ENCODE results near the gene ANGEL1.

The ANGEL1 gene

GRCh38 chr14:76820700-76821099 lies 8.0 kb upstream of the ANGEL1 start:
- no peak for DNase-seq (ENCODE audit: low spot score)

- no peak for DNase-seq (ENCODE audit: low spot score)
Observed at GRCh38 chr14:76814726-76815645, 2.3 kb upstream of the ANGEL1 start.

DNA sequence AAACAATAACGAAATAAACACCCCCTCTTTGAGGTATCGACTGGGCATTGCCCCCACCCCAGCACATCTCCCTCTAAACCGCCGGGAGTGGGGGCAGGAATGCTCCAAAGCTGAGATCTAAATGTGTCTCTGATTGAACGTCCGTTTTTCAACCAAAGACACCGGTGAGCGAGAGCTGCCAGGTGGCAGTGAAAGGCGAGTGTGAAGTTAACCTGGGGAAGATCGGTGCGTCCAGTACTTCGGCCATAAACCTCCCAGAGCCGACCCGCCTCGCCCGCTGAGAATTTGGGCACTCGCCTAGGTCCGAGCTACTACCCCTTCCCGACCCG lies 625 bp downstream of the ANGEL1 start:
- no peak for DNase-seq (ENCODE audit: low spot score)

DNA sequence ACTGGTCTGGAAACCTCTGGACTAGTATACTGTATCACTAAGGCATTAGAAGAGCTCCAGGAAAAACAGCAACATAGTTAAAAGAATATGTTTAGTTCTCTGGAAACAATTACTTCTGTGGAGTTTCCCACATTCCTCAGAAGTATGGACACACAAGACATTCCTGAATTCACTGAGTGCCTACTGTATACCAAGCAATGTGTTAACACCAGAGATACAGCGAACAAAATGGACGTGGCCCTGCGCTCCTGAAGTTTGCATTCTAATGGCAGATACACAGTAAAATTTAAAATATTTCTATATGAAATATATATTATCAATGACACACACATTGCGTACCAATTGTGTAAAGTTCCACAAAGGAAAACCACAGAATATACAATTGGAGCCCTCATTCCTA lies 1.1 kb downstream of the ANGEL1 start:
- no peak for DNase-seq (ENCODE audit: low spot score)

GRCh38 chr14:76810953-76811400 lies 1.7 kb downstream of the ANGEL1 start:
- DNase-seq (ENCODE audit: low spot score): peak; percentile 35

- no peak for DNase-seq (ENCODE audit: low spot score)
Observed at GRCh38 chr14:76810525-76810924, 2.2 kb downstream of the ANGEL1 start.

DNA sequence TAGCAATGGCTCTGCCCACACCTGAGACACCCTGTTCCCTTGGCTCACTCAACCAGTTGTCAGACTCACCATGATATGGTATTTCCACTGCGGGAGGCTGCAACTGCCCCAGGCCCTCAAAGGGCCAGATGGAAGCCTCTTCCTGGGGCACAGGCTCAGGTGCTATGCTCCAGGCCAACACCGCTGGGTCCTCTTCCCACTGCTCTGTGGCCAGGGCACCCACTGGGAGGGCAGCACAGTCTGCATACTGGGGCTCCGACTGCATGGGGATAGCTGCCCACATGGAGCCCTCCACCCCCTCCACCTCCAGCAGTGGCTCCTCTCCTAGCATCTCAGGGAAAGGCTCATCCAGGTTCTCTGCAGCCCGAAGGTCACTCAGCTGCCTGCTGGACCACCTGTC lies 3.7 kb downstream of the ANGEL1 start:
- DNase-seq (ENCODE audit: low spot score): no peak

DNA sequence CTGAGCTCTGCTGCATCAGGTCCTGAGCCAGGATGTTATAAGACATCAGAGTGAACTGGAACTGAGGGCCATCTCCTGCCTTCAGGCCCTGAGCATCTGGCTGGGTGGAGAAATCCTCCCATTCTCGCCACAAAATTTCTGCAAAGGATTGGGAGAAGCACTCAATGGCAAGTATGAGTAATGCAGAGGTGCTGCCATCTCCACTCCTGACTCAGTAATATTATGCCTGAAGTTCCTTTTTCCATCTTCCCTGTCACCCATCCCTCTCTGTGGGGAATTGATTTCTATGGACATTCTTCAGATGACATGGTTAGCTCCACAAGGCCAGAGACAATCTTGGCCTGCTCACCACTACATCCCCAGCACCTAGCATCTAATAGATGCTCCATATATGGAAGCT lies 4.7 kb downstream of the ANGEL1 start:
- DNase-seq (ENCODE audit: low spot score): no peak

GRCh38 chr14:76806446-76806845 lies 6.2 kb downstream of the ANGEL1 start:
- no peak for DNase-seq (ENCODE audit: low spot score)

GRCh38 chr14:76793956-76794355 lies 18.7 kb downstream of the ANGEL1 start:
- DNase-seq (ENCODE audit: low spot score): no peak

DNA sequence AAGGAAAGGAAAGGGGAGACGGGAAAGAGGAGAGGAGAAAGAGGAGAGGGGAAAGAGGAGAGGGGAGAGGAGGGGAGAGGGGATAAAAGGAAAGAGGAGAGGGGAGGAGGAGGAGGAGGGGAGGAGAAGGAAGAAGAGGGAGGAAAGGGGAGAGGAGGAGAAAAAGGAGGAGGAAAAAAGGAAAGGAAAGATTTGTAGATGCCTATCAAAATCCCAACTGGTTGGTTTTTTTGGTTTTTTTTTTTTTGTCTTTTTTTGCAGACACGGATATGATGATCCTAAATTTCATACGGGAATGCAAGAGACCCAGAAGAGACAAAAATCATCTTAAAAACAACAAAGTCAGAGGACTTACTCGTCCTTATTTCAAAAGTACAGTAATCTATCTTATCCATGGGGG lies 19.4 kb downstream of the ANGEL1 start:
- DNase-seq (ENCODE audit: low spot score): no peak

- DNase-seq (ENCODE audit: low spot score): no peak
Observed at GRCh38 chr14:76792422-76792821, 20.3 kb downstream of the ANGEL1 start.

DNA sequence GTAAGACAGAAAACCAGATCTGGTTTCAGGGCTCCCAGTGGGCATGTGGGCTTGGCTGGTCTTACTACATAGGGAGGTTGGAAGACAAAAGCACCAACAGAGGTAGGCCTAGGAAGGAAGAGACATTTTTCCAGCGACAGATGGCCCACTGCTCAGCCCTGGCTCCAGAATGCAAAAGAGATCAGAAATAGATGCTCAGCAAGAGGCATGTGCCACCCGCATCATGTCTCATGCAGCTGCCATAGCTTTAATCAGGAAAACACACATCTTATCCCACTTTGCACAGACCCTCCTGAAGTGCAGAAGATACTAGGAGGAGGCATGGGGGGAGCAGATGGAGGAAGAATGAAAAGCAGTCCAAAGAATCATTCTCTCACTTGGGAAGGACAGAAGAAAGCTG lies 26.1 kb downstream of the ANGEL1 start:
- no peak for DNase-seq (ENCODE audit: low spot score)

GRCh38 chr14:76784881-76785280 lies 27.8 kb downstream of the ANGEL1 start:
- peak; percentile 42 for DNase-seq (ENCODE audit: low spot score)

DNA sequence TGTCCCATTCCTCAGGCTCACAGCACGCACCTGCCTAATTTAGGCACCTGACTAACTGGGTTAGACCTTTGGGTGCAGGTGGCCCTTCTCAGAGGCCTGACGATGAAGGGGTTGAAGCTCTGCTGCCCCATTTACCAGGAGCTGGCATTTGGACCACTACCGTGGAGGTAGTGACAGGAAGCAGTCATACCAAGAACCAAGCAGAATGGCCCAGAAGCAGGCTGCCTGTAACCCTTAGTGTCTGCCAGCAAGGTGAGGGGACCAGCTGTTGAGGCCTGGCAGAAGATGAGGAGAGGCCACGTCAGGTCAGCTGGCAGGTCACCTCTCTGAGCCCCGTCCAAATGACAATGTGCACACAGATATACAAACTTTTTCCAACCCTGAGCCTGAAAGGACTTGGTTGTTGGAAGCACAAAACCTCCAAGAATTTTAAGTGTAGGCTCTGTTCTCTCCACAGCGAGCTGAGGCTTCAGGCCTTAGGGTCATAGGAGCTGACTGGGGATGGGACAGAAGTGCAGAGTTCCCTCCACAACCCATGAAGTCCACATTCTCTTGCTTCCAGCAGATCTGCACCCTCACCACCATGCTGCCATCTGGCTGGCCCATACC lies 28.3 kb downstream of the ANGEL1 start:
- no peak for DNase-seq (ENCODE audit: low spot score)

DNA sequence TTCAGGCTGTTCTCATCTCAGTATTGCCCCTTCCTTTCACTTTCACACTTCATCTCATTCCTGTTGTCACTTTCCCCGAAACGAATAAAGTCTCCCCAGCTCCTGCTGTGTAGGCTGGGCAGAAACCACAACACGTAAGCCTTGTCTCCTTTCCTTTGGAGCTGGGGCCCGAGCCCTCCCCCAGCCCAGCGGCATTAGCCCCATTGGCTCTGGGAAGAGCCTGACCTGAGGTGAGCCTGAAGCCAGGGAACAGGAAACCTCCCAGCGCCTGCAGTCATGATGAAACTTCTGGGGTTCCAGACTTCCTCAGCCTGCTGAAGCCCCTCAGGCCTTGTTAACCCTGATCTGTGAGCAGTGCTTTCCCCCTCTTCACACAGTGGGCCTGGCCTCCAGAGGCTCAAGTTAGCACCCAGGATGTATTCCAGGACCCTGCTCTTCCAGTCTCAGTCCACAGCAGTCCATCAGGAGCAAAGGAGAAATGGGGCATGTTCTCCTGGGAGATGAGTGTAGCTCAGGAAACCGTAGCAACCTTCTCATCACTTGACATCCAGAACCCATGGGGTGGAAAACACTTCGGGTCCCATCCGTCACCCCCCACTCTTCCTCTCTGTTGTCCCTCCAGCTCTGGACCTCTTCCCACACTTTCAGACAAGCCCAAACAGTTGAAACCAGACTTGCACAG lies 29.7 kb downstream of the ANGEL1 start:
- peak; percentile 38 for DNase-seq (ENCODE audit: low spot score)

DNA sequence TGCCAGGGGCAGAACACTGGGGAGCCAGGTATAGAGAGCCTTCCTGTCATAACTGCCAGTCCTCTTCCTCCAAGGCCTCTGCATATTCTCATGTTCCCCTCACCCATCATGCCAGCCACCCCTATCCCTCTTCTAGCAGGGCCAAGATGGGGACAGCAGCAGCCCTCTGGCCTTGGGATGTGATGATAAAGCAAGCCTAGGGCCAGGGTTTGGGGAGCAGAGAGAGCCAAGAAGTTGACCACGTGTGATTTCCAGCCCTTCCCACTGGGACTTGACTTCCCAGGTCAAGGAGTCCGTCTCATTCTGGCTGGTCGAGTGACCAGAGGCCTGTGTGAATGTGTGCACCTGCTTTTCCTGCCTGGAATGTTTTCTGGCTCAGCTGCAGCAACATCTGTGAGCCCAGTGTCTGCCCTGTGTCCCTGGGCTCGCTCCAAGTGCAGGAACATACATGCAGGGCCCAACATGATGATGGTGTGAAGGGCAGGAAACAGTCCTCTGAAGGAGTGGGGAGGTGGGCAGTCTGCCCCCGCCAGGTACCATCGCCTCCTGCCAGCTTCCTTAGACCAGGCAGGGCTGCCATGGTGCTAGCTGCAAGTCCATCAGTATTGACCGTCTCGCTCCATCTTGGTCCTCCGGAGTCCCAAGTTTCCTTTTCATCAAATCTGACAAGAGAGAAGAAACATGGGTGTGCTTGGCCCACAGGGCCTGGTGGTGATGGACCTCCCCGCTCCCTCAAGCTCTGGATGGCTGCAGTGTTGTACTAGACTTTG lies 30.4 kb downstream of the ANGEL1 start:
- DNase-seq (ENCODE audit: low spot score): no peak

- DNase-seq (ENCODE audit: low spot score): no peak
Observed at GRCh38 chr14:76781648-76782051, 31.0 kb downstream of the ANGEL1 start.

- DNase-seq (ENCODE audit: low spot score): no peak
Observed at GRCh38 chr14:76780875-76781647, 31.6 kb downstream of the ANGEL1 start.

DNA sequence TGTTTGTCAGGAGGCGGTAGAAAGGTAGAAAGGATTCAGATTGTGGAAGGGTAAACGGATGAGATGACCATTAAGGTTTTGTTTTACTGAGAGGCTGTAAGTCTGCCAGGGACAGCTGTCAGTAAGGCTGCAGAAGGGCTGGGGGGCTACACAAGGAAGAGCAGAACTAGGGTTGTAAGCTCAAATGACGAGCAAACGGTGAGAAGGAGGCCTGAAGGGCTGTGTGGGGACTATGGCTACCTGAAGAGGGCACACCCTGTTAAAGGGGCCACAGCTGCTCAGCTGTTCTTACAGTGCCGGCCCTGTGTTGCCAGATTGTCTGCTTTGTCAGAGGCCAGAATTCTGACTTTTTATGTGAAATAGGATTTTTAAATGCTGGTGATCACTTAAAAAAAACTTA lies 32.3 kb downstream of the ANGEL1 start:
- DNase-seq (ENCODE audit: low spot score): no peak

GRCh38 chr14:76780058-76780345 lies 32.7 kb downstream of the ANGEL1 start:
- DNase-seq (ENCODE audit: low spot score): no peak

Measured in activated CD4-positive, alpha-beta T cell treated with anti-CD3 and anti-CD28 coated beads, Interleukin-2, Interleukin-4, amounts not matched to agents 100 ng/mL and 50 ng/mL, durations not matched to agents 16 hours and 8 hours (primary cell).